ENCODE measurements around the gene ADORA1.

DNA sequence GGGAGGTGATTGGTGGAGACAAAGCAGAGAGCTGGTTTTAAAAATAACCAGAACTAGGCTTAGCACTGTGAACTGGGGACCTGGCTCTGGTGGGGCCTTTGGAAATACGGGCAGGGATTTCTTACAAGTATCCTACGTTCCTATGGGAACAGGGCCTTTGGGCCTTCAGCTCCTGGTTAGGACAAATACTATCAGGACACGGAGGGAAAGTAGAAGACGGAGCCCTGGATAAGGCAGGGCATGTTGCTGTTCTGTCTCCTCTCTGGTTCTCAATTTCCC lies 36.4 kb upstream of the ADORA1 start:
- TF ChIP-seq POLR2AphosphoS5 (IDR thresholded peaks at IDR 0.05; ENCODE audit: borderline replicate concordance, low read depth, low read length), result no peak
- TF ChIP-seq EZH2 (IDR thresholded peaks at IDR 0.05), result no peak
